BJ (cell line): Measurements from ENCODE around the gene OR2AK2. TPM values are rescaled to one million over a fixed set of nuclear protein-coding genes. Genes with fewer than 3 reads are reported as not detected.

Source experiments
- CTCF ChIA-PET: fragments of 350-600 bp; formaldehyde crosslinking; extraction: SDS; loops from one replicate; lab custom pipeline; 2021; ENCODE audit warnings: antibody characterized with exemption, inconsistent platforms; lab: Yijun Ruan, JAX
- POLR2A ChIA-PET: fragments of 300-600 bp; sonication (Branson Sonifier 250); formaldehyde crosslinking; extraction: SDS; loops from one replicate; lab custom pipeline; 2021; ENCODE audit warnings: antibody characterized with exemption; lab: Charles Lee
- DNase-seq: peaks from one replicate; pipeline ENCODE4 v3.0.0-alpha.2; 2011; ENCODE audit warnings: low read depth
- H3K27me3 ChIP-seq: 2 replicates; pipeline ENCODE4 v1.6.0; 2011; ENCODE audit warnings: low read length; ENCODE audit not compliant: control insufficient read depth, insufficient read depth
- H3K36me3 ChIP-seq: 2 replicates; pipeline ENCODE4 v1.5.1; 2011; ENCODE audit warnings: low read length; ENCODE audit not compliant: control insufficient read depth, insufficient read depth
- H3K4me3 ChIP-seq: 2 replicates; pipeline ENCODE4 v1.5.1; 2011; ENCODE audit warnings: low read depth, mild to moderate bottlenecking, control low read depth, low read length
- CTCF ChIP-seq: IDR thresholded peaks from 2 replicates; pipeline ENCODE4 v1.5.1; 2011; ENCODE audit warnings: low read depth, mild to moderate bottlenecking, control low read depth, inconsistent platforms, low read length, moderate library complexity; ENCODE audit not compliant: insufficient read depth
- polyA plus RNA-seq: library from polyadenylated mRNA; depleted of rRNA; stranded (reverse); fragments of >200 nt; gene quantifications from 2 replicates; pipeline ENCODE4 v1.2.3, GENCODE V29; 2011; rRNA removed
- small RNA-seq: library from RNA; depleted of rRNA; stranded (forward); fragments of <200 nt; gene quantifications from one replicate; pipeline ENCODE3, GENCODE V24; 2012; ENCODE audit warnings: low replicate concordance, low read depth; ENCODE audit not compliant: insufficient read length

The OR2AK2 gene
- polyA plus RNA-seq, 1 experiment = not detected

- H3K36me3 ChIP-seq = no peaks in the 10 kb centered on the region
- POLR2A ChIA-PET = no interaction called here
Measured at GRCh38 chr1:248015803-248016202, 50.8 kb downstream of the OR2AK2 start.

More at GRCh38 chr1:248015803-248016202, 50.8 kb downstream of the OR2AK2 start:
- no peak for DNase-seq
- no peak for TF ChIP-seq CTCF
- Histone ChIP-seq H3K4me3 (no peak overlapping the region), H3K27me3 (no peaks in the 10 kb centered on the region)
- CTCF ChIA-PET = no interaction called here

Small RNA genes lying within 50 kb of the gene (small RNA-seq; reads per million reads assigned to genes)
- not detected for gene RF00019

Other genes with a start within 250 kb of the OR2AK2 start
- not detected in 2 replicates for gene OR6F1, start 248.6 kb upstream of the OR2AK2 start, polyA plus RNA-seq
- not detected in 2 replicates for gene OR14K1, start 226.6 kb upstream of the OR2AK2 start, polyA plus RNA-seq
- gene OR14A2, start 217.1 kb upstream of the OR2AK2 start, polyA plus RNA-seq = not detected in 2 replicates
- not detected in 2 replicates for gene OR1C1, start 204.7 kb upstream of the OR2AK2 start, polyA plus RNA-seq
- not detected in 2 replicates for gene OR14A16, start 141.1 kb upstream of the OR2AK2 start, polyA plus RNA-seq
- gene OR11L1, start 123.3 kb upstream of the OR2AK2 start, polyA plus RNA-seq = not detected in 2 replicates
- not detected in 2 replicates for gene TRIM58, start 108.0 kb upstream of the OR2AK2 start, polyA plus RNA-seq
- not detected in 2 replicates for gene OR2W3, start 69.6 kb upstream of the OR2AK2 start, polyA plus RNA-seq
- gene OR2T8, start 45.0 kb upstream of the OR2AK2 start, polyA plus RNA-seq = not detected in 2 replicates
- gene OR2AJ1, start 40.3 kb upstream of the OR2AK2 start, polyA plus RNA-seq = not detected in 2 replicates
- gene OR2L8, start 16.4 kb upstream of the OR2AK2 start, polyA plus RNA-seq = not detected in 2 replicates
- not detected in 2 replicates for gene OR2L5, start 48.4 kb downstream of the OR2AK2 start, polyA plus RNA-seq
- not detected in 2 replicates for gene OR2L2, start 64.8 kb downstream of the OR2AK2 start, polyA plus RNA-seq
- not detected in 2 replicates for gene OR2L3, start 81.6 kb downstream of the OR2AK2 start, polyA plus RNA-seq
- gene OR2L13, start 130.0 kb downstream of the OR2AK2 start, polyA plus RNA-seq = not detected in 2 replicates
- not detected in 2 replicates for gene OR2M5, start 179.9 kb downstream of the OR2AK2 start, polyA plus RNA-seq
- gene OR2M2, start 209.6 kb downstream of the OR2AK2 start, polyA plus RNA-seq = not detected in 2 replicates
- gene OR2M3, start 232.0 kb downstream of the OR2AK2 start, polyA plus RNA-seq = not detected in 2 replicates